IPS DF 6.9 (cell line): ENCODE measurements around the gene CD99.
"Not testable (repeated sequence)": the region's sequence is repeated elsewhere in the genome, so short reads cannot be mapped to it uniquely, and the experiment has no call there.

Source experiments
- DNase-seq: peaks from one replicate; pipeline ENCODE4 v3.0.0-alpha.2; 2013; ENCODE audit warnings: low read depth, low spot score
- H3K27ac ChIP-seq: one replicate; pipeline ENCODE4 v1.5.1; 2013; ENCODE audit warnings: low read length, control low read depth
- H3K27me3 ChIP-seq: 2 replicates; pipeline ENCODE4 v1.6.1; 2013; ENCODE audit warnings: mild to moderate bottlenecking, low read length; ENCODE audit not compliant: control insufficient read depth, insufficient read depth
- H3K36me3 ChIP-seq: 2 replicates; pipeline ENCODE4 v1.6.1; 2013; ENCODE audit warnings: low read length; ENCODE audit not compliant: control insufficient read depth, insufficient read depth
- H3K4me1 ChIP-seq: 2 replicates; pipeline ENCODE4 v1.6.1; 2013; ENCODE audit warnings: low read length; ENCODE audit not compliant: control insufficient read depth, insufficient read depth
- H3K4me3 ChIP-seq: 2 replicates; pipeline ENCODE4 v1.5.1; 2013; ENCODE audit warnings: mild to moderate bottlenecking, low read length
- H3K9me3 ChIP-seq: 2 replicates; pipeline ENCODE4 v1.6.1; 2013; ENCODE audit warnings: low read length, inconsistent platforms; ENCODE audit not compliant: control insufficient read depth, insufficient read depth
- WGBS: extraction: QIAGEN DNeasy Blood & Tissue Kit; methylation state at CpG from one replicate; pipeline ENCODE4 v1.1.7; 2013; ENCODE audit warnings: mixed read lengths, missing lambda C conversion rate; ENCODE audit not compliant: insufficient read length, insufficient coverage; 5-methylcytosine and 5-hydroxymethylcytosine counted together

CD99 gene

GRCh38 chrX:2752441-2752840 is 61.3 kb downstream of the CD99 start:
- H3K9me3 ChIP-seq, H3K27ac ChIP-seq, DNase-seq, H3K27me3 ChIP-seq, H3K4me1 ChIP-seq, H3K36me3 ChIP-seq, H3K4me3 ChIP-seq: not testable (repeated sequence)
- no CpG with 5 or more reads among the region's 7 CpGs for WGBS

- no CpG with 5 or more reads among the region's 5 CpGs for WGBS
- H3K36me3 ChIP-seq, H3K9me3 ChIP-seq, H3K27me3 ChIP-seq, DNase-seq, H3K27ac ChIP-seq, H3K4me3 ChIP-seq, H3K4me1 ChIP-seq: not testable (repeated sequence)
These were observed 64.1 kb downstream of the CD99 start for GRCh38 chrX:2755163-2755715.

GRCh38 chrX:2756548-2756947 is 65.5 kb downstream of the CD99 start:
- no peak overlapping the region for H3K27ac ChIP-seq
- H3K4me1 ChIP-seq = no peaks in the 10 kb centered on the region
- H3K27me3 ChIP-seq = no peaks in the 10 kb centered on the region
- H3K36me3 ChIP-seq = no peaks in the 10 kb centered on the region
- no peak for DNase-seq
- no CpG with 5 or more reads among the region's 10 CpGs for WGBS
- H3K4me3 ChIP-seq = no peak overlapping the region
- no peaks in the 10 kb centered on the region for H3K9me3 ChIP-seq

- no peak overlapping the region for H3K4me3 ChIP-seq
- H3K27me3 ChIP-seq = no peaks in the 10 kb centered on the region
- no CpG with 5 or more reads among the region's 2 CpGs for WGBS
- H3K9me3 ChIP-seq = no peaks in the 10 kb centered on the region
- H3K4me1 ChIP-seq = no peaks in the 10 kb centered on the region
- no peak for DNase-seq
- no peaks in the 10 kb centered on the region for H3K36me3 ChIP-seq
- no peak overlapping the region for H3K27ac ChIP-seq
These were observed 70.2 kb downstream of the CD99 start for GRCh38 chrX:2761246-2761645.

- not testable (repeated sequence) for H3K36me3 ChIP-seq, H3K27ac ChIP-seq, H3K9me3 ChIP-seq, H3K4me1 ChIP-seq, DNase-seq, H3K4me3 ChIP-seq, H3K27me3 ChIP-seq
- WGBS = no CpG with 5 or more reads among the region's 4 CpGs
These were observed 71.6 kb downstream of the CD99 start for GRCh38 chrX:2762671-2763070.

- H3K36me3 ChIP-seq, H3K4me3 ChIP-seq: not testable (repeated sequence)
- WGBS = no CpG with 5 or more reads among the region's 19 CpGs
These were observed 73.9 kb downstream of the CD99 start for GRCh38 chrX:2764766-2765548.

GRCh38 chrX:2765549-2765830 is 74.4 kb downstream of the CD99 start:
- H3K27me3 ChIP-seq = no peaks in the 10 kb centered on the region
- WGBS = no CpG with 5 or more reads among the region's 5 CpGs
- no peak overlapping the region for H3K4me3 ChIP-seq
- no peaks in the 10 kb centered on the region for H3K36me3 ChIP-seq
- 0 out of 2 replicates have a peak, but pooled peaks cover 2% of the 10 kb centered on the region for H3K4me1 ChIP-seq
- H3K9me3 ChIP-seq = no peaks in the 10 kb centered on the region
- DNase-seq = no peak
- no peak overlapping the region for H3K27ac ChIP-seq

More at GRCh38 chrX:2764766-2765548, 73.9 kb downstream of the CD99 start:
- H3K27me3 ChIP-seq, DNase-seq, H3K9me3 ChIP-seq, H3K4me1 ChIP-seq, H3K27ac ChIP-seq: not testable (repeated sequence)

- no CpG with 5 or more reads among the region's 11 CpGs for WGBS
- Histone ChIP-seq H3K9me3 (no peaks in the 10 kb centered on the region), H3K36me3 (no peaks in the 10 kb centered on the region), H3K4me3 (no peak overlapping the region), H3K27me3 (no peaks in the 10 kb centered on the region), H3K27ac (no peak overlapping the region), H3K4me1 (0 out of 2 replicates have a peak, but pooled peaks cover 2% of the 10 kb centered on the region)
- DNase-seq = no peak
These were observed 75.8 kb downstream of the CD99 start for GRCh38 chrX:2766906-2767305.

- Histone ChIP-seq H3K4me3 (no peak overlapping the region), H3K27ac (no peak overlapping the region), H3K27me3 (no peaks in the 10 kb centered on the region), H3K36me3 (no peaks in the 10 kb centered on the region), H3K9me3 (no peaks in the 10 kb centered on the region), H3K4me1 (0 out of 2 replicates have a peak, but pooled peaks cover 2% of the 10 kb centered on the region)
- DNase-seq = no peak
- WGBS = no CpG with 5 or more reads among the region's 25 CpGs
These were observed 76.7 kb downstream of the CD99 start for GRCh38 chrX:2767631-2768455.

GRCh38 chrX:2769615-2770014 is 78.5 kb downstream of the CD99 start:
- no peak for DNase-seq
- WGBS = no CpG with 5 or more reads among the region's 1 CpG
- no peaks in the 10 kb centered on the region for H3K27me3 ChIP-seq

More at GRCh38 chrX:2769615-2770014, 78.5 kb downstream of the CD99 start:
- Histone ChIP-seq H3K4me1 (0 out of 2 replicates have a peak, but pooled peaks cover 2% of the 10 kb centered on the region), H3K27ac (no peak overlapping the region), H3K9me3 (no peaks in the 10 kb centered on the region), H3K36me3 (no peaks in the 10 kb centered on the region), H3K4me3 (no peak overlapping the region)
